Measurements from ENCODE around the gene YWHAG. TPM values are rescaled to one million over a fixed set of nuclear protein-coding genes. Genes with fewer than 3 reads are reported as not detected.

The YWHAG gene
- total and polyA plus RNA-seq, 9 of the 15 experiments (the other 6 are each of a cell fraction or from before 2014, with no cell fraction given) = 30.4 to 246 (median 94.5) TPM

- TF ChIP-seq ZZZ3 (IDR thresholded peaks at IDR 0.05) (no peak), ZNF184 (CRISPR knock-in tag; IDR thresholded peaks at IDR 0.05) (no peak), SMAD2 (IDR thresholded peaks at IDR 0.05; ENCODE audit: low read depth, low read length) (no peak), COPS2 (conservative IDR thresholded peaks at IDR 0.05) (no peak), RERE (CRISPR knock-in tag; IDR thresholded peaks at IDR 0.05; ENCODE audit: borderline replicate concordance) (no peak), ARID3B (CRISPR knock-in tag; IDR thresholded peaks at IDR 0.05; ENCODE audit: borderline replicate concordance) (no peak), ZNF655 (CRISPR knock-in tag; IDR thresholded peaks at IDR 0.05) (no peak), POLR2B (IDR thresholded peaks at IDR 0.05; ENCODE audit: low read depth, partially characterized antibody) (peak; percentile 17), ASH1L (IDR thresholded peaks at IDR 0.05; ENCODE audit: borderline replicate concordance, low read depth, partially characterized antibody) (peak; percentile 90), MEF2A (IDR thresholded peaks at IDR 0.05; ENCODE audit: control insufficient read depth, low read depth, low read length) (no peak), SLC30A9 (CRISPR knock-in tag; IDR thresholded peaks at IDR 0.05) (no peak), ZNF133 (CRISPR knock-in tag; IDR thresholded peaks at IDR 0.05) (no peak), HMG20A (CRISPR knock-in tag; conservative IDR thresholded peaks at IDR 0.05) (no peak), HDGF (IDR thresholded peaks at IDR 0.05) (no peak), THRB (CRISPR knock-in tag; conservative IDR thresholded peaks at IDR 0.05) (0 out of 2 replicates have a peak, but pooled peaks have one; percentile 15), CC2D1A (IDR thresholded peaks at IDR 0.05) (peak; percentile 52), HNRNPUL1 (IDR thresholded peaks at IDR 0.05; ENCODE audit: low read length) (no peak), TEAD4 (IDR thresholded peaks at IDR 0.05; ENCODE audit: low read length) (no peak), TEAD4 (CRISPR knock-in tag; IDR thresholded peaks at IDR 0.05; ENCODE audit: borderline replicate concordance) (no peak), HDAC2 (IDR thresholded peaks at IDR 0.05) (0 out of 2 replicates have a peak, but pooled peaks have one; percentile 27), ZNF124 (CRISPR knock-in tag; IDR thresholded peaks at IDR 0.05) (no peak)
These were observed 40.9 kb downstream of the YWHAG start (continued) for GRCh38 chr7:76317782-76318487.
